ENCODE data around the gene SOWAHD. TPM values are rescaled to one million over a fixed set of nuclear protein-coding genes. Genes with fewer than 3 reads are reported as not detected.

Gene SOWAHD
- total RNA-seq, 1 experiment from 2014 or later: 0.98 TPM

DNA sequence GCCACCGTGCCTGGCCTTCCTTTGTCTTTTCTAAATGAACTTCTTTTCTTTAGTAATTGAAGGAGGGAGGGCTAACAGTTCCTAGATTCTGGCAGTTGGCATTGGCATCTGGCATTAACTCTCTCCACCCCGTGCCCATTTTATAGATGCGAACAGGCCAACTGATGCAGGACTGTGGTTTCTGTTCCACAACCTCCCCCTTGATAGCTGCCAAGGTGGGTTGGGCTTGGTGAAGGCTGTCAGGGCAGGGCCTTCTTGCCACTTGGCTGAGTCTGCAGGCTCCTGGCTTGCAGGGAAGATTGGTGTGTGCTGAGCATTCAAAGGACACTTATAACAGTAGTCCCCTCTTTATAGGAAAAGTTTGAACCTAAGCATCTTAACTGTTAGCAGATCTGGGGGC, 4.3 kb downstream of the SOWAHD start:
- H4K20me1 ChIP-seq (ENCODE audit: control insufficient read depth, insufficient read depth, insufficient read length): no peaks in the 10 kb centered on the region
- no peak overlapping the region for H2BK12ac ChIP-seq (ENCODE audit: insufficient read length, low read depth, low read length)
- Mint-ChIP-seq H3K27me3 (ENCODE audit: low read depth) (peaks cover 22% of the 10 kb centered on the region), H3K27ac (peak overlapping the region in 1 of 3 experiments; percentile 36; a peak in 1 of 7 replicates), H3K9me3 (peaks cover 61 to 62% of the 10 kb centered on the region in 2 experiments), H3K4me1 (peaks cover 9 to 16% of the 10 kb centered on the region in 2 experiments), H3K4me3 (no peak overlapping the region), H3K36me3 (ENCODE audit: insufficient read depth in 1 of 3, low read depth in 3 of 3) (peaks cover 0 to 2% (median 0%) of the 10 kb centered on the region in 3 experiments; a peak in 5 of 7 replicates)
- no peak overlapping the region for H4K91ac ChIP-seq (ENCODE audit: insufficient read length, low read depth, low read length)
- H3K9me3 ChIP-seq (ENCODE audit: control insufficient read depth, low read depth, low read length): peaks cover 16% of the 10 kb centered on the region
- TF ChIP-seq, protein P1, sequence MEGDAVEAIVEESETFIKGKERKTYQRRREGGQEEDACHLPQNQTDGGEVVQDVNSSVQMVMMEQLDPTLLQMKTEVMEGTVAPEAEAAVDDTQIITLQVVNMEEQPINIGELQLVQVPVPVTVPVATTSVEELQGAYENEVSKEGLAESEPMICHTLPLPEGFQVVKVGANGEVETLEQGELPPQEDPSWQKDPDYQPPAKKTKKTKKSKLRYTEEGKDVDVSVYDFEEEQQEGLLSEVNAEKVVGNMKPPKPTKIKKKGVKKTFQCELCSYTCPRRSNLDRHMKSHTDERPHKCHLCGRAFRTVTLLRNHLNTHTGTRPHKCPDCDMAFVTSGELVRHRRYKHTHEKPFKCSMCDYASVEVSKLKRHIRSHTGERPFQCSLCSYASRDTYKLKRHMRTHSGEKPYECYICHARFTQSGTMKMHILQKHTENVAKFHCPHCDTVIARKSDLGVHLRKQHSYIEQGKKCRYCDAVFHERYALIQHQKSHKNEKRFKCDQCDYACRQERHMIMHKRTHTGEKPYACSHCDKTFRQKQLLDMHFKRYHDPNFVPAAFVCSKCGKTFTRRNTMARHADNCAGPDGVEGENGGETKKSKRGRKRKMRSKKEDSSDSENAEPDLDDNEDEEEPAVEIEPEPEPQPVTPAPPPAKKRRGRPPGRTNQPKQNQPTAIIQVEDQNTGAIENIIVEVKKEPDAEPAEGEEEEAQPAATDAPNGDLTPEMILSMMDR (conservative IDR thresholded peaks at IDR 0.05): no peak
- no peak overlapping the region for H4K8ac ChIP-seq (replicated peaks; ENCODE audit: insufficient read length, low read depth, low read length)
- no peak overlapping the region for H3K9ac ChIP-seq (ENCODE audit: extremely low read depth, insufficient read length, low read length)
- H2BK120ac ChIP-seq (ENCODE audit: low read depth, low read length, poor library complexity, severe bottlenecking): no peak overlapping the region
- no peaks in the 10 kb centered on the region; the same call in 1 of the 2 replicates for H3K27me3 ChIP-seq (ENCODE audit: insufficient read depth, low read length)
- no peak overlapping the region for H2BK20ac ChIP-seq (ENCODE audit: low read depth, low read length, poor library complexity, severe bottlenecking)
- H3K4me1 ChIP-seq (ENCODE audit: insufficient read depth, low read length): no peaks in the 10 kb centered on the region
- H3K79me1 ChIP-seq (ENCODE audit: insufficient read depth, low read depth, low read length, poor library complexity, severe bottlenecking): no peaks in the 10 kb centered on the region
- no peak overlapping the region for H2AK5ac ChIP-seq (ENCODE audit: insufficient read length, low read length)
- H2BK15ac ChIP-seq (ENCODE audit: low read depth, low read length): no peak overlapping the region
- no peak overlapping the region for H3K23ac ChIP-seq (ENCODE audit: insufficient read length, low read depth, low read length)
- H3K18ac ChIP-seq (ENCODE audit: insufficient read length, low read depth, low read length): no peak overlapping the region
- H3K79me2 ChIP-seq (ENCODE audit: insufficient read depth, low read length): no peaks in the 10 kb centered on the region
- H2BK5ac ChIP-seq (ENCODE audit: insufficient read length, low read length): no peak overlapping the region
- DNase-seq: no peak
- H3K4me2 ChIP-seq (ENCODE audit: insufficient read depth, insufficient read length, low read length): no peak overlapping the region
- H3K4ac ChIP-seq (ENCODE audit: low read depth, low read length): no peak overlapping the region
- peaks cover 2% of the 10 kb centered on the region for H3K23me2 ChIP-seq (ENCODE audit: insufficient read length, low read depth, low read length, poor library complexity, severe bottlenecking)
- no peak overlapping the region for H3K27ac ChIP-seq (ENCODE audit: insufficient read length, low read depth, low read length)
- H3K14ac ChIP-seq (ENCODE audit: insufficient read depth, low read length): no peak overlapping the region
- H2AFZ ChIP-seq (ENCODE audit: low read length): no peak overlapping the region
- H3T11ph ChIP-seq (ENCODE audit: low read length): no peak overlapping the region
- WGBS (ENCODE audit: extremely low coverage, insufficient read length, low lambda C conversion rate): no CpG with 5 or more reads among the region's 3 CpGs
- H4K5ac ChIP-seq (ENCODE audit: insufficient read length, low read depth, low read length): no peak overlapping the region
- no peak overlapping the region for H3K56ac ChIP-seq (ENCODE audit: insufficient read length, low read depth, low read length)
